HCT116 (cell line): ENCODE data around the gene TPPP2. TPM values are rescaled to one million over a fixed set of nuclear protein-coding genes. Genes with fewer than 3 reads are reported as not detected.

Experiments used
- ATAC-seq: fragments of 200-7000 bp; cut with Tn5 transposase; 2 replicates; pipeline ENCODE4 v1.9.1; 2020; ENCODE audit warnings: mild to moderate bottlenecking, moderate library complexity
- BruUV-seq: library from RNA; stranded (reverse); fragments of 400-500 nt; replicated peaks from 2 replicates; lab custom pipeline; 2021; lab: Mats Ljungman, UMichigan
- CTCF ChIA-PET: fragments of 300-600 bp; sonication (Branson Sonifier 250); formaldehyde crosslinking; loops from one replicate; lab custom pipeline; 2021; ENCODE audit warnings: antibody characterized with exemption; lab: Charles Lee
- POLR2A ChIA-PET: fragments of 300-600, 350-600 bp; sonication (Branson Sonifier 250); formaldehyde crosslinking; loops from one replicate; lab custom pipeline; 2021; ENCODE audit warnings: antibody characterized with exemption; lab: Charles Lee
- RAD21 ChIA-PET, 2 experiments: fragments of 300-600 bp; sonication (Branson Sonifier 250); formaldehyde crosslinking; loops; one replicate each; lab custom pipeline; 2023; ENCODE audit warnings: low total read pairs in 2 of 2; ENCODE audit not compliant: uncharacterized antibody in 2 of 2, unreplicated experiment in 2 of 2, low non-redundant PET in 1 of 2; lab: Charles Lee
- DNase-seq: peaks from one replicate; pipeline ENCODE4 v3.0.0-alpha.2; 2010; ENCODE audit warnings: low read depth, low spot score
- H2AFZ ChIP-seq: fragments of 200-600 bp; shearing (Covaris generic), sonication (generic); 2 replicates; pipeline ENCODE4 v1.6.1; 2017; ENCODE audit warnings: low read depth, mixed run types, mixed read lengths, antibody characterized with exemption, low read length; ENCODE audit not compliant: poor library complexity, severe bottlenecking
- H3K27ac ChIP-seq: 2 replicates; pipeline ENCODE4 v1.5.1; 2012; ENCODE audit warnings: low read depth, low read length
- H3K27me3 ChIP-seq: fragments of 200-600 bp; sonication (generic); 2 replicates; pipeline ENCODE4 v1.6.1; 2016; ENCODE audit warnings: mixed run types, low read length, mixed read lengths; ENCODE audit not compliant: insufficient read depth
- H3K36me3 ChIP-seq, 2 experiments: fragments of 200-500 bp in 1 of 2; fragments of 200-600 bp in 1 of 2; sonication (Bioruptor generic) in 1 of 2; sonication (generic) in 1 of 2; 2 replicates each; pipeline versions ENCODE4 v1.5.1 to v1.6.1; 2014 to 2016; ENCODE audit warnings: low read length in 2 of 2, inconsistent platforms in 1 of 2, mixed read lengths in 1 of 2, mixed run types in 1 of 2; ENCODE audit not compliant: insufficient read depth in 2 of 2, control insufficient read depth in 1 of 2
- H3K4me1 ChIP-seq, 2 experiments: fragments of 200-600 bp in 1 of 2; sonication (generic) in 1 of 2; 2 replicates each; pipeline versions ENCODE4 v1.5.1 to v1.6.1; 2012 to 2017; ENCODE audit warnings: low read length in 2 of 2, inconsistent platforms in 1 of 2, mild to moderate bottlenecking in 1 of 2, mixed read lengths in 1 of 2, mixed run types in 1 of 2, moderate library complexity in 1 of 2; ENCODE audit not compliant: insufficient read depth in 2 of 2, control insufficient read depth in 1 of 2
- H3K4me2 ChIP-seq: fragments of 200-600 bp; sonication (generic); 2 replicates; pipeline ENCODE4 v1.6.1; 2017; ENCODE audit warnings: mixed run types, low read length, mixed read lengths
- H3K4me3 ChIP-seq, 2 experiments: fragments of 200-600 bp in 1 of 2; sonication (generic) in 1 of 2; replicated peaks in 1 of 2; 2 replicates each; pipeline ENCODE4 v1.5.1; 2011 to 2016; ENCODE audit warnings: low read length in 2 of 2, control low read depth in 1 of 2, low read depth in 1 of 2, mild to moderate bottlenecking in 1 of 2, mixed read lengths in 1 of 2, mixed run types in 1 of 2
- H3K79me2 ChIP-seq: fragments of 200-600 bp; sonication (generic); 2 replicates; pipeline ENCODE4 v1.6.1; 2017; ENCODE audit warnings: mild to moderate bottlenecking, mixed run types, low read length, moderate library complexity, mixed read lengths; ENCODE audit not compliant: insufficient read depth
- H3K9ac ChIP-seq: fragments of 200-600 bp; sonication (generic); 2 replicates; pipeline ENCODE4 v1.6.1; 2016; ENCODE audit warnings: low read length, mixed read lengths
- H3K9me2 ChIP-seq: fragments of 200-600 bp; sonication (generic), shearing (Covaris generic); 2 replicates; pipeline ENCODE4 v1.6.1; 2017; ENCODE audit warnings: mixed run types, mild to moderate bottlenecking, moderate library complexity; ENCODE audit not compliant: insufficient read depth
- H3K9me3 ChIP-seq, 2 experiments: fragments of 200-500 bp in 1 of 2; fragments of 200-600 bp in 1 of 2; sonication (Bioruptor generic) in 1 of 2; sonication (generic) in 1 of 2; 2 replicates each; pipeline ENCODE4 v1.6.1; 2014 to 2017; ENCODE audit warnings: low read length in 2 of 2, mixed read lengths in 2 of 2, inconsistent platforms in 1 of 2, low read depth in 1 of 2, mild to moderate bottlenecking in 1 of 2, mixed run types in 1 of 2, moderate library complexity in 1 of 2; ENCODE audit not compliant: control insufficient read depth in 1 of 2, insufficient read depth in 1 of 2
- H4K20me1 ChIP-seq: fragments of 200-600 bp; sonication (generic), shearing (Covaris generic); 2 replicates; pipeline ENCODE4 v1.6.1; 2017; ENCODE audit warnings: mixed run types, mild to moderate bottlenecking, moderate library complexity; ENCODE audit not compliant: insufficient read depth
- CBX3 ChIP-seq: IDR thresholded peaks from 2 replicates; pipeline ENCODE4 v1.6.1; 2012; ENCODE audit warnings: low read depth
- CEBPB ChIP-seq: IDR thresholded peaks from 2 replicates; pipeline ENCODE4 v1.6.1; 2012; ENCODE audit warnings: low read depth
- CTCF ChIP-seq, 3 experiments: fragments of 200-600 bp in 1 of 3; sonication (generic) in 1 of 3; IDR thresholded peaks in 2 of 3; conservative IDR thresholded peaks in 1 of 3; 2 replicates each; pipeline ENCODE4 v1.5.1; 2012 to 2017; ENCODE audit warnings: low read depth in 2 of 3, low read length in 2 of 3, antibody characterized with exemption in 1 of 3, borderline replicate concordance in 1 of 3, control low read depth in 1 of 3, mild to moderate bottlenecking in 1 of 3, mixed read lengths in 1 of 3, mixed run types in 1 of 3, moderate library complexity in 1 of 3; ENCODE audit not compliant: insufficient read depth in 1 of 3
- EGR1 ChIP-seq: IDR thresholded peaks from 2 replicates; pipeline ENCODE4 v1.6.1; 2012; ENCODE audit warnings: low read depth
- EZH2 ChIP-seq: fragments of 200-600 bp; sonication (generic); IDR thresholded peaks from 2 replicates; pipeline ENCODE4 v1.6.1; 2017; ENCODE audit warnings: antibody characterized with exemption, mixed run types
- EZH2phosphoT487 ChIP-seq: fragments of 200-600 bp; IDR thresholded peaks from 2 replicates; pipeline ENCODE4 v1.6.1; 2018; ENCODE audit warnings: antibody characterized with exemption, borderline replicate concordance
- FOSL1 ChIP-seq: IDR thresholded peaks from 2 replicates; pipeline ENCODE4 v1.6.1; 2012; ENCODE audit warnings: low read depth
- JUND ChIP-seq: IDR thresholded peaks from 2 replicates; pipeline ENCODE4 v1.6.1; 2012
- POLR2A ChIP-seq: IDR thresholded peaks from 2 replicates; pipeline ENCODE4 v1.7.0; 2011; ENCODE audit warnings: borderline replicate concordance; ENCODE audit not compliant: insufficient read depth, insufficient read length; ENCODE audit errors: extremely low read depth
- POLR2AphosphoS5 ChIP-seq: IDR thresholded peaks from 2 replicates; pipeline ENCODE4 v1.6.1; 2011; ENCODE audit warnings: mild to moderate bottlenecking, low read depth, low read length, moderate library complexity
- REST ChIP-seq: IDR thresholded peaks from 2 replicates; pipeline ENCODE4 v1.6.1; 2012; ENCODE audit warnings: low read depth
- SIN3A ChIP-seq: IDR thresholded peaks from 2 replicates; pipeline ENCODE4 v1.6.1; 2012; ENCODE audit warnings: low read depth
- SP1 ChIP-seq: IDR thresholded peaks from 2 replicates; pipeline ENCODE4 v1.6.1; 2012; ENCODE audit warnings: low read depth
- TCF7L2 ChIP-seq: IDR thresholded peaks from 2 replicates; pipeline ENCODE4 v1.7.0; 2011; ENCODE audit warnings: borderline replicate concordance, inconsistent platforms; ENCODE audit not compliant: insufficient read depth, insufficient read length; ENCODE audit errors: extremely low read depth
- YY1 ChIP-seq: IDR thresholded peaks from 2 replicates; pipeline ENCODE4 v1.6.1; 2011; ENCODE audit warnings: low read length, low read depth, moderate library complexity, mild to moderate bottlenecking; ENCODE audit not compliant: insufficient replicate concordance; ENCODE audit errors: extremely low read depth
- ZFX ChIP-seq: fragments of 450-650 bp; IDR thresholded peaks from 2 replicates; pipeline ENCODE4 v1.6.1; 2017
- ZNF274 ChIP-seq: fragments of 200-500 bp; sonication (Bioruptor generic); IDR thresholded peaks from 2 replicates; pipeline ENCODE4 v1.6.1; 2014; ENCODE audit warnings: mild to moderate bottlenecking, low read depth, low read length, inconsistent platforms
- intact Hi-C: fragments of 100-400 bp; cut with micrococcal nuclease; formaldehyde crosslinking; loops from 2 replicates; pipeline ENCODE4 v1.10.0; 2022
- total RNA-seq: library from RNA; stranded (reverse); gene quantifications from one replicate; pipeline ENCODE4 v1.2.1, GENCODE V29; 2021; ENCODE audit not compliant: unreplicated experiment
- TF ChIP-seq, protein P1 (sequence below): IDR thresholded peaks from 2 replicates; pipeline ENCODE4 v1.6.1; 2012
- TF ChIP-seq, protein P2 (sequence below): IDR thresholded peaks from 2 replicates; pipeline ENCODE4 v1.6.1; 2012

TPPP2 gene
- total RNA-seq, 1 experiment from 2014 or later, result not detected

DNA sequence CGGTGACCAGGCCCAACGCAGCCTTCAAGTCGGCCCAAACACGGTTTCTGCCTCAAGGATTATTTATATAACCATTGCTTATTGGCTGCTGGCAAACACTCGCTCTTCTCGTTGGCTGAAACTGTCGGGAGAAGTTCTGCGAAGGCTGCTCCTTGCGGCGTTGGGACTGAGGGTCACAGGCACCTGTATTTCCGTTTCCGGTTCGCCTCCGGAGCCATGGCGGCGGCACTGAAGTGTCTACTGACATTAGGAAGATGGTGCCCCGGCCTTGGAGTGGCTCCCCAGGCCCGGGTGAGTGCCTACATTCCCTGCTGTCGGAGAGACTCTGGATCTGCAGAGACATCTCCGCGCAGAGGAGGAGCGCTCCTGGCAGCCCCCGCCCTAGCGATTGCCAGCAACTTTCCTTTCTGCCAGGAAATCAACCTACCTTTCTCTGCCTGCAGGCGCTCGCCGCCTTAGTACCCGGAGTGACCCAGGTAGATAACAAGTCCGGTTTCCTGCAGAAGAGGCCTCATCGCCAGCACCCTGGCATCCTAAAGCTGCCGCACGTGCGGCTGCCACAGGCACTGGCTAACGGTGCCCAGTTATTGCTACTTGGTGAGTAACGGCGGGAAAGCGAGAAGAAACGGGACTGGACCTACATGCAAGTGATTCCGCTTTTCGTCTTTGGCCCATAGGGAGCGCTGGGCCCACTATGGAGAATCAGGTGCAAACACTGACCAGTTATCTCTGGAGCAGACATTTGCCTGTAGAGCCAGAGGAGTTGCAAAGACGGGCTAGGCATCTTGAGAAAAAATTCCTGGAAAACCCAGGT, 40.0 kb upstream of the TPPP2 start, which contains the start of gene METTL17 (continued):
- TF ChIP-seq CBX3, result 0 out of 2 replicates have a peak, but pooled peaks have one; percentile 29
- peak; percentile 50 for TF ChIP-seq EGR1
- TF ChIP-seq FOSL1, result no peak
- TF ChIP-seq TCF7L2, result peak; percentile 65
- peak; percentile 58; the same call in 1 of the 2 replicates for TF ChIP-seq POLR2AphosphoS5
- TF ChIP-seq CEBPB, result no peak
- TF ChIP-seq SIN3A, result no peak; the same call in 1 of the 2 replicates
- TF ChIP-seq, protein P1, sequence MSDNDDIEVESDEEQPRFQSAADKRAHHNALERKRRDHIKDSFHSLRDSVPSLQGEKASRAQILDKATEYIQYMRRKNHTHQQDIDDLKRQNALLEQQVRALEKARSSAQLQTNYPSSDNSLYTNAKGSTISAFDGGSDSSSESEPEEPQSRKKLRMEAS, result 0 out of 2 replicates have a peak, but pooled peaks have one; percentile 55
- TF ChIP-seq YY1, result peak; percentile 91

- Histone ChIP-seq H3K36me3 (peaks cover 33 to 47% of the 10 kb centered on the region in 2 experiments; a peak in 3 of 4 replicates), H3K9ac (no peak overlapping the region)
- POLR2A ChIA-PET, result no interaction called here
- TF ChIP-seq ZFX (no peak), JUND (no peak), CEBPB (no peak), SP1 (no peak), POLR2AphosphoS5 (no peak), REST (no peak), ZNF274 (no peak), POLR2A (no peak), EZH2phosphoT487 (no peak), SIN3A (no peak), FOSL1 (no peak), CTCF (IDR thresholded peaks at IDR 0.05 in 2 of 3, conservative IDR thresholded peaks at IDR 0.05 in 1 of 3; ENCODE audit: borderline replicate concordance in 1 of 3, insufficient read depth in 1 of 3, low read depth in 2 of 3, low read length in 2 of 3) (no peak), EZH2 (no peak)
- TF ChIP-seq, protein P2, sequence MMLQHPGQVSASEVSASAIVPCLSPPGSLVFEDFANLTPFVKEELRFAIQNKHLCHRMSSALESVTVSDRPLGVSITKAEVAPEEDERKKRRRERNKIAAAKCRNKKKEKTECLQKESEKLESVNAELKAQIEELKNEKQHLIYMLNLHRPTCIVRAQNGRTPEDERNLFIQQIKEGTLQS, result no peak
- TF ChIP-seq, protein P1, result no peak
Measured at GRCh38 chr14:20996521-20996920, 33.5 kb upstream of the TPPP2 start.

More at GRCh38 chr14:20996521-20996920, 33.5 kb upstream of the TPPP2 start:
- RAD21 ChIA-PET, result no interaction called here
- no peak for DNase-seq
- Histone ChIP-seq H3K4me2 (no peak overlapping the region), H4K20me1 (no peaks in the 10 kb centered on the region), H3K9me2 (no peaks in the 10 kb centered on the region), H3K4me3 (no peak overlapping the region), H3K4me1 (peaks cover 7 to 13% of the 10 kb centered on the region in 2 experiments; a peak in 3 of 4 replicates), H3K79me2 (peaks cover 17% of the 10 kb centered on the region), H3K9me3 (no peaks in the 10 kb centered on the region), H2AFZ (no peak overlapping the region), H3K27ac (no peak overlapping the region), H3K27me3 (no peaks in the 10 kb centered on the region)
- intact Hi-C loops, result no loop called here
- BruUV-seq, result no TSS peak
- no peak for ATAC-seq
- CTCF ChIA-PET, result interaction anchor here (0.9 kb wide), 1 partner anchor 11 kb away, joined by 3 read pairs; no protein-coding TSS in a partner anchor
